ENCODE measurements around the gene FANCM.

FANCM gene

GRCh38 chr14:45112896-45113781, 22.6 kb upstream of the FANCM start:
- H3K36me3 ChIP-seq (ENCODE audit: control insufficient read depth in 2 of 2, insufficient read depth in 2 of 2, low read length in 2 of 2), result peaks cover 41 to 59% of the 10 kb centered on the region in 2 donors
- H3K27me3 ChIP-seq (ENCODE audit: control insufficient read depth in 2 of 2, insufficient read depth in 2 of 2, low read length in 2 of 2), result no peaks in the 10 kb centered on the region
- H3K9ac ChIP-seq (ENCODE audit: low read depth in 1 of 2, low read length in 2 of 2), result no peak overlapping the region
- no peak overlapping the region for H3K4me3 ChIP-seq (ENCODE audit: low read length in 2 of 2)
- H3K9me3 ChIP-seq (ENCODE audit: control insufficient read depth in 2 of 2, low read length in 2 of 2), result no peaks in the 10 kb centered on the region
- no peaks in the 10 kb centered on the region for H3K4me1 ChIP-seq (ENCODE audit: control insufficient read depth in 2 of 2, insufficient read depth in 2 of 2, low read length in 2 of 2)
- H3K27ac ChIP-seq (ENCODE audit: low read depth in 2 of 2, low read length in 2 of 2), result no peak overlapping the region

DNA sequence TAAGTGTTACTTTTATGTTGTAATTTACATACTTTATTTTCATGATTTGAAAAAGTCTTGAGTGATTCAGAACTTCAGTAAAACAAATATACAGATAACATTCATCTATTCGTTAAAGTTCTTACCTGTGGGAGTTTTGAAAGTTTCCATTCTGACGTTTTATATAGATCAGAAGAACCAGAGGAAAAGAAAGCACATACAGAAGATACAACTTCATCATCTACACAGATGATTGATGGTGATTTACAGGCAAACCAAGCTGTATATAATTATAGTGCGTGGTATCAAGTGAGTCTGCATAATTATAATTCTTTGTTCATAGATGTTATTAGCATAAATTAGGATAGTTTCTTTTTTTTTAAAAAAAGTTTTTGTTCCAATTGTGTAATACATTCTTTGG, 21.4 kb upstream of the FANCM start:
- no peaks in the 10 kb centered on the region for H3K9me3 ChIP-seq (ENCODE audit: control insufficient read depth in 2 of 2, low read length in 2 of 2)
- peaks cover 40 to 54% of the 10 kb centered on the region in 2 donors for H3K36me3 ChIP-seq (ENCODE audit: control insufficient read depth in 2 of 2, insufficient read depth in 2 of 2, low read length in 2 of 2)
- H3K4me1 ChIP-seq (ENCODE audit: control insufficient read depth in 2 of 2, insufficient read depth in 2 of 2, low read length in 2 of 2), result no peaks in the 10 kb centered on the region
- no peak overlapping the region for H3K9ac ChIP-seq (ENCODE audit: low read depth in 1 of 2, low read length in 2 of 2)
- no peaks in the 10 kb centered on the region for H3K27me3 ChIP-seq (ENCODE audit: control insufficient read depth in 2 of 2, insufficient read depth in 2 of 2, low read length in 2 of 2)
- H3K27ac ChIP-seq (ENCODE audit: low read depth in 2 of 2, low read length in 2 of 2), result no peak overlapping the region
- no peak overlapping the region for H3K4me3 ChIP-seq (ENCODE audit: low read length in 2 of 2)

DNA sequence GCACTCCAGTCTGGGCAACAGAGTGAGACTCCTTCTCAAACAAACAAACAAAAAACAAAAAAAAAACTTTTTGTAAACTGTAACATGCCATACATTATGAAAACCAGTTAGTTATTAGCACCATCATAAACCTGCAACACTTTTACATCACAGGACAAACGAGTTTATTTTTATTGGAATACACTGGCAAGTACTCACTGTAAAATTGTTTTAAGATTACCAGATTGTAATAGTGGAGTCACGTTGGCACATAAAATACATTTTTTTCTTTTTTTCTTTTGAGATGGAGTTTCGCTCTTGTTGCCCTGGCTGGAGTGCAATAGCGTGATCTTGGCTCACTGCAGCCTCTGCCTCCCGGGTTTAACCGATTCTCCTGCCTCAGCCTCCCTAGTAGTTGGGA, 17.1 kb upstream of the FANCM start:
- Histone ChIP-seq H3K9me3 (ENCODE audit: control insufficient read depth in 2 of 2, low read length in 2 of 2) (no peaks in the 10 kb centered on the region), H3K27me3 (ENCODE audit: control insufficient read depth in 2 of 2, insufficient read depth in 2 of 2, low read length in 2 of 2) (no peaks in the 10 kb centered on the region), H3K4me1 (ENCODE audit: control insufficient read depth in 2 of 2, insufficient read depth in 2 of 2, low read length in 2 of 2) (no peaks in the 10 kb centered on the region), H3K4me3 (ENCODE audit: low read length in 2 of 2) (no peak overlapping the region), H3K36me3 (ENCODE audit: control insufficient read depth in 2 of 2, insufficient read depth in 2 of 2, low read length in 2 of 2) (peaks cover 43 to 53% of the 10 kb centered on the region in 2 donors), H3K9ac (ENCODE audit: low read depth in 1 of 2, low read length in 2 of 2) (no peak overlapping the region), H3K27ac (ENCODE audit: low read depth in 2 of 2, low read length in 2 of 2) (no peak overlapping the region)

DNA sequence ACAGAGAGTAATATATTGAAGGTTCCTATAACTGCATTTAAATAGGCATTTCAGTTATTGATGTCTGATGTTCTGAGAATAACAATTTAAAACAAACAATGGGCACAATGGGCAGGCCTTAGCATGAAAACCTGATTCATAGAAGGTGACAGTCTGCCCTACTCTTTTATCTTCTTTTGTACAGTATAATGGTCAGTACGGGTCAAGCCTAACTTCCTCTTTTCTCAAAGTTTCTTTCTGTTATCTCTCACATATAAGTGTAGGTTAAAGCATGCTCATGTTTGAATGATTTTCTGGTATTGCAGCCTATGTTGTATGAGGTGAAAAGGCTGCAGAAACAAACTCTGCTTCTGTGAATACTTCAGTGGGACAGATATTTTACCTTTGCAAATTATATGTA, 15.6 kb upstream of the FANCM start:
- H3K9ac ChIP-seq (ENCODE audit: low read depth in 1 of 2, low read length in 2 of 2), result no peak overlapping the region
- no peak overlapping the region for H3K27ac ChIP-seq (ENCODE audit: low read depth in 2 of 2, low read length in 2 of 2)
- H3K4me3 ChIP-seq (ENCODE audit: low read length in 2 of 2), result no peak overlapping the region
- no peaks in the 10 kb centered on the region for H3K27me3 ChIP-seq (ENCODE audit: control insufficient read depth in 2 of 2, insufficient read depth in 2 of 2, low read length in 2 of 2)
- H3K4me1 ChIP-seq (ENCODE audit: control insufficient read depth in 2 of 2, insufficient read depth in 2 of 2, low read length in 2 of 2), result no peaks in the 10 kb centered on the region
- no peaks in the 10 kb centered on the region for H3K9me3 ChIP-seq (ENCODE audit: control insufficient read depth in 2 of 2, low read length in 2 of 2)
- H3K36me3 ChIP-seq (ENCODE audit: control insufficient read depth in 2 of 2, insufficient read depth in 2 of 2, low read length in 2 of 2), result peaks cover 44 to 46% of the 10 kb centered on the region in 2 donors

- no peaks in the 10 kb centered on the region for H3K9me3 ChIP-seq (ENCODE audit: control insufficient read depth in 2 of 2, low read length in 2 of 2)
- no peak overlapping the region for H3K4me3 ChIP-seq (ENCODE audit: low read length in 2 of 2)
- H3K9ac ChIP-seq (ENCODE audit: low read depth in 1 of 2, low read length in 2 of 2), result no peak overlapping the region
- H3K27ac ChIP-seq (ENCODE audit: low read depth in 2 of 2, low read length in 2 of 2), result no peak overlapping the region
- no peaks in the 10 kb centered on the region for H3K27me3 ChIP-seq (ENCODE audit: control insufficient read depth in 2 of 2, insufficient read depth in 2 of 2, low read length in 2 of 2)
- peaks cover 24 to 36% of the 10 kb centered on the region in 2 donors for H3K36me3 ChIP-seq (ENCODE audit: control insufficient read depth in 2 of 2, insufficient read depth in 2 of 2, low read length in 2 of 2)
- no peaks in the 10 kb centered on the region for H3K4me1 ChIP-seq (ENCODE audit: control insufficient read depth in 2 of 2, insufficient read depth in 2 of 2, low read length in 2 of 2)
Measured at GRCh38 chr14:45123271-45123670, 12.5 kb upstream of the FANCM start.

GRCh38 chr14:45125754-45126153, 10.0 kb upstream of the FANCM start:
- H3K27me3 ChIP-seq (ENCODE audit: control insufficient read depth in 2 of 2, insufficient read depth in 2 of 2, low read length in 2 of 2), result no peaks in the 10 kb centered on the region
- H3K4me3 ChIP-seq (ENCODE audit: low read length in 2 of 2), result no peak overlapping the region
- H3K9ac ChIP-seq (ENCODE audit: low read depth in 1 of 2, low read length in 2 of 2), result no peak overlapping the region
- no peaks in the 10 kb centered on the region for H3K4me1 ChIP-seq (ENCODE audit: control insufficient read depth in 2 of 2, insufficient read depth in 2 of 2, low read length in 2 of 2)
- no peak overlapping the region for H3K27ac ChIP-seq (ENCODE audit: low read depth in 2 of 2, low read length in 2 of 2)
- H3K36me3 ChIP-seq (ENCODE audit: control insufficient read depth in 2 of 2, insufficient read depth in 2 of 2, low read length in 2 of 2), result peaks cover 23% of the 10 kb centered on the region in 2 donors
- H3K9me3 ChIP-seq (ENCODE audit: control insufficient read depth in 2 of 2, low read length in 2 of 2), result no peaks in the 10 kb centered on the region

GRCh38 chr14:45128963-45129629, 6.6 kb upstream of the FANCM start:
- H3K4me3 ChIP-seq (ENCODE audit: low read length in 2 of 2), result no peak overlapping the region
- no peak overlapping the region for H3K9ac ChIP-seq (ENCODE audit: low read depth in 1 of 2, low read length in 2 of 2)
- H3K9me3 ChIP-seq (ENCODE audit: control insufficient read depth in 2 of 2, low read length in 2 of 2), result no peaks in the 10 kb centered on the region
- H3K36me3 ChIP-seq (ENCODE audit: control insufficient read depth in 2 of 2, insufficient read depth in 2 of 2, low read length in 2 of 2), result peaks cover 9 to 14% of the 10 kb centered on the region in 2 donors
- H3K4me1 ChIP-seq (ENCODE audit: control insufficient read depth in 2 of 2, insufficient read depth in 2 of 2, low read length in 2 of 2), result peaks cover 0 to 2% of the 10 kb centered on the region in 2 donors
- H3K27ac ChIP-seq (ENCODE audit: low read depth in 2 of 2, low read length in 2 of 2), result no peak overlapping the region
- H3K27me3 ChIP-seq (ENCODE audit: control insufficient read depth in 2 of 2, insufficient read depth in 2 of 2, low read length in 2 of 2), result no peaks in the 10 kb centered on the region

DNA sequence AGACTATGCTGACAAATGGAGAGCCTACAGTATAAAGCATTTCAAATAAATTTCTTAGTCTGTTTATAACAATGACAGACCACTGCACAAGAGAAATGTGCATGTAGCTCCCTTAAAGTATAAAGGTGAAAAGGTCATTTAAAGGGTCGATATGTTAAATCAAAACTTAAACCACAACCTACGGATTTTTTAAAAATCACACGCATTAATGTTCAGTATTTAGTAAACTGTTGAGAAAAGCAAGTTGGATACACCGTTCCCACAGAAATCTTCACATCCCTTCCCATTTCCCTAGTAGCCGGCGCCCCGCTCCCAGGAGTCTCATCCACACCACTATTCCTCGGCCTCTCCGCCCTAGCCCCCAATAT, 2.1 kb upstream of the FANCM start:
- H3K4me3 ChIP-seq (ENCODE audit: low read length in 2 of 2), result peak overlapping the region; percentile 85 to 97
- peaks cover 6 to 7% of the 10 kb centered on the region in 2 donors for H3K36me3 ChIP-seq (ENCODE audit: control insufficient read depth in 2 of 2, insufficient read depth in 2 of 2, low read length in 2 of 2)
- peak overlapping the region; percentile 87 for H3K9ac ChIP-seq (ENCODE audit: low read depth in 1 of 2, low read length in 2 of 2)
- no peaks in the 10 kb centered on the region for H3K9me3 ChIP-seq (ENCODE audit: control insufficient read depth in 2 of 2, low read length in 2 of 2)
- H3K4me1 ChIP-seq (ENCODE audit: control insufficient read depth in 2 of 2, insufficient read depth in 2 of 2, low read length in 2 of 2), result peaks cover 11 to 13% of the 10 kb centered on the region in 2 donors
- H3K27me3 ChIP-seq (ENCODE audit: control insufficient read depth in 2 of 2, insufficient read depth in 2 of 2, low read length in 2 of 2), result no peaks in the 10 kb centered on the region
- peak overlapping the region; percentile 65 to 86 for H3K27ac ChIP-seq (ENCODE audit: low read depth in 2 of 2, low read length in 2 of 2)

DNA sequence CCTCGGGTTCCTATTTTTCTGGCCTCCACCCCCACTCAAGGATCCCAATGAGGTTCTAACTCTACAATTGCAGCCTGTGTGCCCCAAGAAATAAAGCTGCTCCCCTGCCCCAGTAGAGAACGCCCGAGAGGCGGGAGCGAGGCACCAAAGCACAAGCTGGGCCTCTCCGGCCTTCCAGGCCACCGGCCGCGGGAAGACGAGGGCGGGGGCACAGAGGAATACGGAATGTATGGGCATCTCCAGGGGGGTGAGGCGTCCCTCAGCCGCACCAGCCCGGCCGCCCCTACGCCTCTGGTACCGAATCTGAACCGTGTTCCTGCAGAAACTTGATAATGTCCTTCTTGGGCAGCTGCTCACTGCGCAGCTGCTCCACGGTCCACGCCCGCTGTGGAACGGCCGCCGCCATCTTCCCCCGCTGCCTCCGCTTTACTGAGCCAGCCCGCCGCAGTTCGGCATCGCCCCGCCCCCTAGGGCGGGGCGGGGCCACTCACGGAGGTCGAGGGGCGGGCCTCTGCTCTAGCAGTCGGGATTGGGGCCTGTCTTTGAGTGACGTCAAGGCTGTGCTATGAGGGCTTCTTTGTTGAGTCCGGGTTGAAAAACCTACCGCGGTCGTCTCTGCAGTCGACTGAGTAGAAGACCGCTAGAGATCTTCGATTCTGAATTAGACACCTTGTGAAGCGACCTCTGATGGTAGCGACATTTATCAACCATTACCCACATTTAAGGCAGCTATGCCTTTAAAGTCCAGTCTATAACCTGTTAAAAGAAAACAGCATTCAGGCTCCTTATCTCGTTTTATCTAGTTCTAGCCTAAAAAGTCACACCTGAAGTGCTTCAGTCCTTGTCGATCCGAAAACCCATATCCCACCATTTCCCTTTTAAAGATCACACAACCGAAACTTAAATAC, 1.4 kb upstream of the FANCM start, which contains the start of gene FKBP3:
TSS of gene FKBP3 (minus strand) at position 431 of the 908 bp plus-strand sequence. CDS start at position 406, 25 bp downstream.
- Histone ChIP-seq H3K9ac (ENCODE audit: low read depth in 1 of 2, low read length in 2 of 2) (peak within 1 kb of the TSS; percentile 87), H3K27me3 (ENCODE audit: control insufficient read depth in 2 of 2, insufficient read depth in 2 of 2, low read length in 2 of 2) (no peaks in the 10 kb centered on the region), H3K27ac (ENCODE audit: low read depth in 2 of 2, low read length in 2 of 2) (peak within 1 kb of the TSS; percentile 86 to 90), H3K9me3 (ENCODE audit: control insufficient read depth in 2 of 2, low read length in 2 of 2) (no peaks in the 10 kb centered on the region), H3K4me3 (ENCODE audit: low read length in 2 of 2) (peak within 1 kb of the TSS; percentile 85 to 97), H3K36me3 (ENCODE audit: control insufficient read depth in 2 of 2, insufficient read depth in 2 of 2, low read length in 2 of 2) (peaks cover 2% of the 10 kb centered on the region in 2 donors), H3K4me1 (ENCODE audit: control insufficient read depth in 2 of 2, insufficient read depth in 2 of 2, low read length in 2 of 2) (peaks cover 11 to 13% of the 10 kb centered on the region in 2 donors)

Data from mucosa of rectum (tissue), 2 donors.